H1 (cell line): ENCODE measurements around the gene MAP3K14. TPM values are rescaled to one million over a fixed set of nuclear protein-coding genes. Genes with fewer than 3 reads are reported as not detected.

Experiments used
- CHD7 ChIP-seq: fragments of 300-600 bp; sonication (generic); IDR thresholded peaks from 2 replicates; pipeline ENCODE4 v1.7.1; 2012; ENCODE audit warnings: low read length, moderate library complexity, mild to moderate bottlenecking, inconsistent platforms; ENCODE audit not compliant: insufficient replicate concordance
- polyA plus RNA-seq, 7 experiments: library from polyadenylated mRNA; depleted of rRNA in 3 of 7; stranded (reverse) in 5 of 7; unstranded in 2 of 7; fragments of >200 nt in 5 of 7; fragments of 200-250 nt in 2 of 7; gene quantifications; 1 replicate in 5 of 7; 2 replicates in 1 of 7; 4 replicates in 1 of 7; pipeline versions ENCODE4 v1.2.1 to v1.2.3, GENCODE V29; 2011 to 2013; ENCODE audit warnings: missing spikeins in 2 of 7, mixed read lengths in 2 of 7
- total RNA-seq: library from RNA; stranded (reverse); fragmentation: NEBNext Ultra II Directional; extraction: Animal tissue kit (Norgen Biotek cat#: 25700); gene quantifications from 2 replicates; pipeline ENCODE4 v1.2.1, GENCODE V29; 2021

MAP3K14 gene
- total and polyA plus RNA-seq, 2 of the 8 experiments (the other 6 are each of a cell fraction or from before 2014, with no cell fraction given): 5.2 to 6.1 TPM

GRCh38 chr17:45320349-45320930, 3.6 kb upstream of the MAP3K14 start (continued):
- no peak for TF ChIP-seq CHD7
- TF ChIP-seq, all 59 proteins: peak for 0
